ENCODE data around the gene NPR1. TPM values are rescaled to one million over a fixed set of nuclear protein-coding genes. Genes with fewer than 3 reads are reported as not detected.
"Not testable (repeated sequence)": the region's sequence is repeated elsewhere in the genome, so short reads cannot be mapped to it uniquely, and the experiment has no call there.

NPR1 gene
- total RNA-seq, 1 donor from 2014 or later: 10.4 TPM

GRCh38 chr1:153699768-153700167 lies 21.3 kb downstream of the NPR1 start:
- Histone ChIP-seq H3K27me3 (ENCODE audit: low read depth) (no peaks in the 10 kb centered on the region), H3K36me3 (no peaks in the 10 kb centered on the region), H3K27ac (replicated peaks) (peak overlapping the region; percentile 94), H3K4me3 (no peak overlapping the region), H3K9me3 (replicated peaks) (no peaks in the 10 kb centered on the region), H3K4me1 (peaks cover 33% of the 10 kb centered on the region)
- no peak for DNase-seq
- TF ChIP-seq CTCF (IDR thresholded peaks at IDR 0.05; ENCODE audit: borderline replicate concordance): no peak
- intact Hi-C loops (cut with micrococcal nuclease): no loop called here

GRCh38 chr1:153705484-153705883 lies 27.0 kb downstream of the NPR1 start:
- Histone ChIP-seq H3K36me3 (no peaks in the 10 kb centered on the region), H3K27me3 (ENCODE audit: low read depth) (no peaks in the 10 kb centered on the region), H3K27ac (replicated peaks) (no peak overlapping the region), H3K4me3 (no peak overlapping the region), H3K9me3 (replicated peaks) (no peaks in the 10 kb centered on the region), H3K4me1 (no peaks in the 10 kb centered on the region)
- no peak for TF ChIP-seq CTCF (IDR thresholded peaks at IDR 0.05; ENCODE audit: borderline replicate concordance)
- no peak for DNase-seq
- intact Hi-C loops (cut with micrococcal nuclease): no loop called here

DNA sequence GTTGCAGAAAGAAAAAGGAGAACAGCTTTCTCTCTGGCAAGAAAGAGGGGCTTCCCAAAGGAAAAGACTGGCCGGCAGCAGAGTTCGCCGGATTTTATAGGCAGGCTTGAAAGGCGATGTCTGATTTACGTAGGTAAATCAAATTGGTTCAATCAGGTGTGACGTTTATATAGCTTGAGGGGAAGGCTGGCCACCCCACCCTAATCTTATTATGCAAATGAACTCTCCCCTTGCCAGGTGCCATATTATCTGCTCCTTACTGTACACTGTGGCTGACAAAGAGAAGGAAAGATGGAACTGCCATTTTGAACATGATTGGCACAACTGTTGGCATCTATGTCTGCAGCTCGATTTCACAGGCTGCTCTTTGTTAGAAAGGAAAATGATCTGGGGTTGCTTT lies 32.5 kb downstream of the NPR1 start:
- DNase-seq: no peak
- intact Hi-C loops (cut with micrococcal nuclease): no loop called here
- H3K4me1 ChIP-seq: no peaks in the 10 kb centered on the region
- no peak overlapping the region for H3K4me3 ChIP-seq
- H3K36me3 ChIP-seq: no peaks in the 10 kb centered on the region
- TF ChIP-seq CTCF (IDR thresholded peaks at IDR 0.05; ENCODE audit: borderline replicate concordance): no peak
- no peak overlapping the region for H3K27ac ChIP-seq (replicated peaks)
- H3K9me3 ChIP-seq (replicated peaks): no peaks in the 10 kb centered on the region
- H3K27me3 ChIP-seq (ENCODE audit: low read depth): no peaks in the 10 kb centered on the region

DNA sequence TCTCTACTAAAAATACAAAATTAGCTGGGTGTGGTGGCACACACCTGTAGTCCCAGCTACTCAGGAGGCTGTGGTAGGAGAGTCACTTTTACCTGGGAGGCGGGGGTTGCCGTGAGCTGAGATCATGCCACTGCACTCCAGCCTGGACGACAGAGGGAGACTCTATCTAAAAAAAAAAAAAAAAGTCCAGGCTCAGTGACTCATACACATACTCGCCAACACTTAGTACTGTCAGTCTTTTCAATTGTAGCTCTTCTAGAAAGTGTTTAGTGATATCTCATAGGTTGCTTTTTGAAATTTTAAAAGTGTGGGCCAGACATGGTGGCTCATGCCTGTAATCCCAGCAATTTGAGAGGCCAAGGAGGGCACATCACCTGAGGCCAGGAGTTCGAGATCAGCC lies 37.7 kb downstream of the NPR1 start:
- H3K27ac ChIP-seq (replicated peaks); H3K4me3 ChIP-seq; H3K36me3 ChIP-seq; H3K9me3 ChIP-seq (replicated peaks); DNase-seq; intact Hi-C loops (cut with micrococcal nuclease); H3K27me3 ChIP-seq (ENCODE audit: low read depth); H3K4me1 ChIP-seq: not testable (repeated sequence)

DNA sequence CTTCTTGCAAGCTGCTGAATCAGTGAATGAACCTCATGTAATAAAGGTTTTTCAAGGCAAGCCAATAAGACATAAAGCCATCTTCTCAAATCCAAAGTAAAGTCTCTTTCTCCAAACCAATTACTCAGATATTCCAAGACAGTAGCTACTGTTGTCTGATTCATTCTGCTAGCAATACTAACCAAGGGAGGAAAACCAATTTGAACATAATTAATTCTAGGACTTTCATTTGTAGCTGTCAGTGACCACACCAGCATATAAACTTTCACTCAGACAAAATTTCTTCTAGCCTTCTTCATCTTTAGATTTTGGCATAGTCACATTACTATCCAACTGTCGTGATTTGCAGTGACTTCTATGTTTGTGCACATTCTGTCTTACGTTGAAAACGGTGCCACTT lies 38.8 kb downstream of the NPR1 start:
- DNase-seq: no peak
- intact Hi-C loops (cut with micrococcal nuclease): no loop called here
- H3K9me3 ChIP-seq (replicated peaks): no peaks in the 10 kb centered on the region
- no peaks in the 10 kb centered on the region for H3K27me3 ChIP-seq (ENCODE audit: low read depth)
- no peak for TF ChIP-seq CTCF (IDR thresholded peaks at IDR 0.05; ENCODE audit: borderline replicate concordance)
- no peak overlapping the region for H3K27ac ChIP-seq (replicated peaks)
- H3K4me3 ChIP-seq: no peak overlapping the region
- no peaks in the 10 kb centered on the region for H3K4me1 ChIP-seq
- no peaks in the 10 kb centered on the region for H3K36me3 ChIP-seq

DNA sequence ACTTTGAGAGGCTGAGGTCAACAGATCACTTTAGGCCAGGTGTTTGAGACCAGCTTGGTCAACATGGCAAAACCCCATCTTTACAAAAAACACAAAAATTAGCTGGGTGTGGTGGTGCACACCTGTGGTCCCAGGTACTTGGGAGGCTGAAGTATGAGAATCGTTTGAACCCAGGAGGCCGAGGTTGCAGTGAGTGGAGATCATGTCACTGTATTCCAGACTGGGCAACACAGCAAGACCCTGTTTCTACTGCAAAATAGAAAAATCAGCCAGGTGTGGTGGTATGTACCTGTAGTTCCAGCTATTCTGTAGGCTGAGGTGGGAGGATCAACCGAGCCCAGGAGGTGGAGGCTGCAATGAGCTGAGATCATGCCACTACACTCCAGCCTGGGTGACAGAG lies 45.2 kb downstream of the NPR1 start:
- Histone ChIP-seq H3K4me3 (no peak overlapping the region), H3K9me3 (replicated peaks) (no peaks in the 10 kb centered on the region), H3K4me1 (peaks cover 11% of the 10 kb centered on the region), H3K27me3 (ENCODE audit: low read depth) (no peaks in the 10 kb centered on the region), H3K27ac (replicated peaks) (no peak overlapping the region), H3K36me3 (no peaks in the 10 kb centered on the region)
- no peak for DNase-seq
- intact Hi-C loops (cut with micrococcal nuclease): no loop called here
- no peak for TF ChIP-seq CTCF (IDR thresholded peaks at IDR 0.05; ENCODE audit: borderline replicate concordance)

- H3K27ac ChIP-seq (replicated peaks); H3K4me3 ChIP-seq; DNase-seq; H3K9me3 ChIP-seq (replicated peaks); H3K36me3 ChIP-seq; H3K27me3 ChIP-seq (ENCODE audit: low read depth); intact Hi-C loops (cut with micrococcal nuclease): not testable (repeated sequence)
- H3K4me1 ChIP-seq: peaks cover 20% of the 10 kb centered on the region
Measured at GRCh38 chr1:153724634-153725033, 46.1 kb downstream of the NPR1 start.
